Fibroblast of lung (primary cell): ENCODE results near the gene SULT1C4.

Experiments
- EZH2 ChIP-seq: IDR thresholded peaks from 2 replicates; pipeline ENCODE4 v1.5.1; 2012; ENCODE audit warnings: low read length, control low read depth, mild to moderate bottlenecking; ENCODE audit errors: missing control alignments
- TF ChIP-seq, protein P1 (sequence below), 2 donors: IDR thresholded peaks in 1 of 2; conservative IDR thresholded peaks in 1 of 2; 1 replicate in 1 of 2; 2 replicates in 1 of 2; pipeline ENCODE4 v1.5.1; 2011 to 2012; ENCODE audit warnings: low read length in 2 of 2, control low read depth in 1 of 2, inconsistent platforms in 1 of 2, low read depth in 1 of 2, mild to moderate bottlenecking in 1 of 2

DNA sequence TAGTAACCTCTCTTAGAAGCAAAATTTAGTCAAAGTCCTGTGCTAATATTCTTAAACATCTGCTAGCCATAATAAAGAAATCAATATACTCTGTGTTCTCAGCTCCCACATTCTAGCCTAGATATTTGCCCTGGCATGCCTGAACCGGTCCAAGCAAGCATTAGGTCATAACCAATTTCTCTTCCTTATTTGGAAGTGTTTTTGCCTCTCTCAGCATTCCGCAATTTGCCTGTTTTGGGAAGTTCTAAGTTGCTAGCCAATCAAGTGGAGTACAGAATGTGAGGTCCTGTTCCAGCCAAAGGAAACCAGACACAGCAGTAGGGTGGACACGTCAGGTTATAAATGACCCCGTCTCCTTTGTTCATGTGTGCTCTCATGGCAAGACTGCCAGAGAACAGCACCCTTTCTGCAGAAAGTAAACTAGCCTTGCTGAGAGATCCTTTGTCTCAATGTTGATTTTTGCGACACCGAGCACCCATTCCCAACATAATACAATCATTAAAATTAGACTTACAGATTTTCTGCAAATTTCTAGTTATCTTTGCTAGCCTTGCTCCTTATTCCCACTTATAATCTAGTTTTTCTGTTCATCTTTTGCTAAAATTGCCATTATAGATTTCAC, 13.0 kb upstream of the SULT1C4 start:
- TF ChIP-seq, protein P1, sequence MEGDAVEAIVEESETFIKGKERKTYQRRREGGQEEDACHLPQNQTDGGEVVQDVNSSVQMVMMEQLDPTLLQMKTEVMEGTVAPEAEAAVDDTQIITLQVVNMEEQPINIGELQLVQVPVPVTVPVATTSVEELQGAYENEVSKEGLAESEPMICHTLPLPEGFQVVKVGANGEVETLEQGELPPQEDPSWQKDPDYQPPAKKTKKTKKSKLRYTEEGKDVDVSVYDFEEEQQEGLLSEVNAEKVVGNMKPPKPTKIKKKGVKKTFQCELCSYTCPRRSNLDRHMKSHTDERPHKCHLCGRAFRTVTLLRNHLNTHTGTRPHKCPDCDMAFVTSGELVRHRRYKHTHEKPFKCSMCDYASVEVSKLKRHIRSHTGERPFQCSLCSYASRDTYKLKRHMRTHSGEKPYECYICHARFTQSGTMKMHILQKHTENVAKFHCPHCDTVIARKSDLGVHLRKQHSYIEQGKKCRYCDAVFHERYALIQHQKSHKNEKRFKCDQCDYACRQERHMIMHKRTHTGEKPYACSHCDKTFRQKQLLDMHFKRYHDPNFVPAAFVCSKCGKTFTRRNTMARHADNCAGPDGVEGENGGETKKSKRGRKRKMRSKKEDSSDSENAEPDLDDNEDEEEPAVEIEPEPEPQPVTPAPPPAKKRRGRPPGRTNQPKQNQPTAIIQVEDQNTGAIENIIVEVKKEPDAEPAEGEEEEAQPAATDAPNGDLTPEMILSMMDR (conservative IDR thresholded peaks at IDR 0.05 in 1 of 2, IDR thresholded peaks at IDR 0.05 in 1 of 2; ENCODE audit: low read depth in 1 of 2, low read length in 2 of 2), result no peak
- TF ChIP-seq EZH2, result no peak
